H1 (cell line): ENCODE data around the gene PTGES. TPM values are rescaled to one million over a fixed set of nuclear protein-coding genes. Genes with fewer than 3 reads are reported as not detected.

Source experiments
- KDM4A ChIP-seq: IDR thresholded peaks from one replicate; pipeline ENCODE4 v1.7.1; 2012; ENCODE audit warnings: low read depth, mild to moderate bottlenecking, moderate library complexity, low read length, inconsistent platforms; ENCODE audit not compliant: severe bottlenecking
- SAP30 ChIP-seq: fragments of 300-600 bp; sonication (generic); IDR thresholded peaks from 2 replicates; pipeline ENCODE4 v1.7.1; 2012; ENCODE audit warnings: low read length, moderate library complexity, mild to moderate bottlenecking, inconsistent platforms; ENCODE audit not compliant: insufficient read depth, insufficient replicate concordance
- polyA plus RNA-seq, 7 experiments: library from polyadenylated mRNA; depleted of rRNA in 3 of 7; stranded (reverse) in 5 of 7; unstranded in 2 of 7; fragments of >200 nt in 5 of 7; fragments of 200-250 nt in 2 of 7; gene quantifications; 1 replicate in 5 of 7; 2 replicates in 1 of 7; 4 replicates in 1 of 7; pipeline versions ENCODE4 v1.2.1 to v1.2.3, GENCODE V29; 2011 to 2013; ENCODE audit warnings: missing spikeins in 2 of 7, mixed read lengths in 2 of 7
- total RNA-seq: library from RNA; stranded (reverse); fragmentation: NEBNext Ultra II Directional; extraction: Animal tissue kit (Norgen Biotek cat#: 25700); gene quantifications from 2 replicates; pipeline ENCODE4 v1.2.1, GENCODE V29; 2021

Gene PTGES
- total and polyA plus RNA-seq, 2 of the 8 experiments (the other 6 are each of a cell fraction or from before 2014, with no cell fraction given), result 3.2 to 5.1 TPM

GRCh38 chr9:129745200-129745599 is 7.6 kb downstream of the PTGES start (continued):
- TF ChIP-seq SAP30 (no peak), KDM4A (no peak)
